K562 (cell line): ENCODE measurements around the gene TUBG2. TPM values are rescaled to one million over a fixed set of nuclear protein-coding genes. Genes with fewer than 3 reads are reported as not detected.

Experiments
- BCOR ChIP-seq: fragments of 450-650 bp; IDR thresholded peaks from 2 replicates; pipeline ENCODE4 v1.6.1; 2016
- CBFA2T2 ChIP-seq: fragments of 450-650 bp; conservative IDR thresholded peaks from 2 replicates; pipeline ENCODE4 v1.6.1; 2017; ENCODE audit warnings: mild to moderate bottlenecking
- CBFA2T3 ChIP-seq: fragments of 450-650 bp; IDR thresholded peaks from 2 replicates; pipeline ENCODE4 v1.6.1; 2017
- CEBPG ChIP-seq, 3 experiments: fragments of 200-800 bp in 1 of 3; sonication (Bioruptor generic) in 1 of 3; sonication (generic) in 1 of 3; formaldehyde crosslinking in 1 of 3; IDR thresholded peaks in 2 of 3; conservative IDR thresholded peaks in 1 of 3; 2 replicates each; pipeline versions ENCODE4 v1.6.1 to v1.8.0; 2016 to 2022; ENCODE audit warnings: missing compliant biosample characterization in 2 of 3, missing genetic modification characterization in 2 of 3, mild to moderate bottlenecking in 1 of 3, missing genetic modification reagents in 1 of 3
- CHD2 ChIP-seq: IDR thresholded peaks from 2 replicates; pipeline ENCODE4 v1.6.1; 2011; ENCODE audit warnings: low read depth, low read length
- DPF2 ChIP-seq: fragments of 450-650 bp; IDR thresholded peaks from 2 replicates; pipeline ENCODE4 v1.6.1; 2016
- E2F3 ChIP-seq: fragments of 250-450 bp; sonication (Bioruptor Pico); IDR thresholded peaks from 2 replicates; pipeline ENCODE4 v1.4.0; 2020; ENCODE audit warnings: mild to moderate bottlenecking
- HDAC1 ChIP-seq, 2 experiments: fragments of 450-650 bp; IDR thresholded peaks; 2 replicates each; pipeline ENCODE4 v1.6.1; 2016 to 2017; ENCODE audit warnings: inconsistent platforms in 1 of 2, mild to moderate bottlenecking in 1 of 2, moderate library complexity in 1 of 2
- HDAC2 ChIP-seq: fragments of 450-650 bp; IDR thresholded peaks from 2 replicates; pipeline ENCODE4 v1.6.1; 2016; ENCODE audit warnings: mild to moderate bottlenecking
- HDAC8 ChIP-seq: fragments of 450-650 bp; IDR thresholded peaks from 2 replicates; pipeline ENCODE4 v1.6.1; 2016; ENCODE audit warnings: mild to moderate bottlenecking, missing genetic modification characterization, moderate library complexity, missing compliant biosample characterization
- HINFP ChIP-seq: fragments of 450-650 bp; conservative IDR thresholded peaks from 2 replicates; pipeline ENCODE4 v1.6.1; 2016; ENCODE audit warnings: missing genetic modification characterization, low read depth, mild to moderate bottlenecking, control low read depth, missing compliant biosample characterization
- KAT7 ChIP-seq: sonication (generic); formaldehyde crosslinking; IDR thresholded peaks from 2 replicates; pipeline ENCODE4 v1.8.0; 2022; ENCODE audit warnings: missing genetic modification reagents, mild to moderate bottlenecking, borderline replicate concordance
- KDM4B ChIP-seq, 2 experiments: fragments of 450-650 bp in 1 of 2; sonication (generic) in 1 of 2; IDR thresholded peaks; 2 replicates each; pipeline ENCODE4 v1.6.1; 2016 to 2017; ENCODE audit warnings: borderline replicate concordance in 2 of 2, antibody characterized with exemption in 1 of 2, low read depth in 1 of 2, mild to moderate bottlenecking in 1 of 2
- KLF6 ChIP-seq: fragments of 250-450 bp; sonication (Bioruptor Pico); IDR thresholded peaks from 2 replicates; pipeline ENCODE4 v1.4.0; 2020; ENCODE audit warnings: mild to moderate bottlenecking, moderate library complexity, borderline replicate concordance
- MAFF ChIP-seq: IDR thresholded peaks from 2 replicates; pipeline ENCODE4 v1.6.1; 2012; ENCODE audit warnings: low read length, improper control_type of control experiment
- MAFG ChIP-seq: fragments of 450-650 bp; conservative IDR thresholded peaks from 2 replicates; pipeline ENCODE4 v1.6.1; 2016; ENCODE audit warnings: missing genetic modification characterization, missing compliant biosample characterization
- PURB ChIP-seq: sonication (generic); formaldehyde crosslinking; IDR thresholded peaks from 2 replicates; pipeline ENCODE4 v1.9.0; 2021; ENCODE audit warnings: low read depth, mild to moderate bottlenecking, missing genetic modification reagents
- RBM25 ChIP-seq: fragments of 200-400 bp; formaldehyde crosslinking; IDR thresholded peaks from 2 replicates; pipeline ENCODE4 v1.6.1; 2018; ENCODE audit warnings: low read length, low read depth, moderate library complexity; ENCODE audit not compliant: severe bottlenecking
- SIX5 ChIP-seq, 2 experiments: IDR thresholded peaks; 2 replicates each; pipeline ENCODE4 v1.6.1; 2011; ENCODE audit warnings: low read length in 2 of 2, borderline replicate concordance in 1 of 2, low read depth in 1 of 2, mild to moderate bottlenecking in 1 of 2, moderate library complexity in 1 of 2; ENCODE audit not compliant: insufficient read depth in 1 of 2
- SRSF1 ChIP-seq: fragments of 200-400 bp; formaldehyde crosslinking; IDR thresholded peaks from 2 replicates; pipeline ENCODE4 v1.6.1; 2017; ENCODE audit warnings: mild to moderate bottlenecking, low read depth, low read length, moderate library complexity
- SRSF9 ChIP-seq: fragments of 200-400 bp; formaldehyde crosslinking; IDR thresholded peaks from 2 replicates; pipeline ENCODE4 v1.6.1; 2017; ENCODE audit warnings: low read depth, low read length, borderline replicate concordance
- TEAD4 ChIP-seq, 2 experiments: sonication (generic) in 1 of 2; formaldehyde crosslinking in 1 of 2; IDR thresholded peaks; 2 replicates each; pipeline versions ENCODE4 v1.6.1 to v1.8.0; 2012 to 2022; ENCODE audit warnings: borderline replicate concordance in 1 of 2, inconsistent platforms in 1 of 2, low read length in 1 of 2, mild to moderate bottlenecking in 1 of 2, missing genetic modification reagents in 1 of 2
- TRIM28 ChIP-seq: fragments of 450-650 bp; IDR thresholded peaks from 2 replicates; pipeline ENCODE4 v1.6.1; 2017
- ZFP36 ChIP-seq: fragments of 150-350 bp; IDR thresholded peaks from 2 replicates; pipeline ENCODE4 v1.6.1; 2018; ENCODE audit warnings: low read length, low read depth; ENCODE audit not compliant: partially characterized antibody
- ZKSCAN3 ChIP-seq: fragments of 250-450 bp; sonication (Bioruptor Pico); IDR thresholded peaks from 2 replicates; pipeline ENCODE4 v1.4.0; 2020
- ZNF165 ChIP-seq: fragments of 250-450 bp; sonication (Bioruptor Pico); IDR thresholded peaks from 2 replicates; pipeline ENCODE4 v1.4.0; 2020; ENCODE audit warnings: borderline replicate concordance
- ZNF197 ChIP-seq: fragments of 200-800 bp; sonication (Bioruptor generic); IDR thresholded peaks from 2 replicates; pipeline ENCODE4 v1.6.1; 2016; ENCODE audit warnings: low read depth, missing genetic modification characterization, missing compliant biosample characterization
- ZNF24 ChIP-seq: fragments of 450-650 bp; IDR thresholded peaks from 2 replicates; pipeline ENCODE4 v1.6.1; 2016
- ZNF507 ChIP-seq: conservative IDR thresholded peaks from 2 replicates; pipeline ENCODE4 v1.6.1; 2017; ENCODE audit warnings: missing genetic modification characterization, missing compliant biosample characterization
- ZNF780A ChIP-seq: fragments of 250-450 bp; sonication (Bioruptor Pico); IDR thresholded peaks from 2 replicates; pipeline ENCODE4 v1.5.0; 2021; ENCODE audit warnings: mild to moderate bottlenecking
- polyA plus RNA-seq, 8 experiments: library from polyadenylated mRNA; depleted of rRNA in 4 of 8; stranded (reverse) in 5 of 8; unstranded in 3 of 8; fragments of >200 nt; fragmentation: Nextera tagmentation in 2 of 8; fragmentation: Illumina TruSeq in 1 of 8; extraction: Ambion mirVana in 2 of 8; extraction: Trizol in 1 of 8; gene quantifications; 2 replicates each; pipeline versions ENCODE4 v1.2.1 to v1.2.3, GENCODE V29; 2011 to 2014; ENCODE audit warnings: inconsistent platforms in 1 of 8, missing spikeins in 1 of 8
- total RNA-seq, 7 experiments: library from RNA; depleted of rRNA in 6 of 7; stranded (reverse); fragments of >200 nt in 6 of 7; fragmentation: Illumina TruSeq in 2 of 7; extraction: Trizol in 2 of 7; gene quantifications; 2 replicates each; pipeline versions ENCODE4 v1.2.1 to v1.2.3, GENCODE V29; 2011 to 2021; ENCODE audit warnings: low replicate concordance in 1 of 7
- TF ChIP-seq, protein P1 (sequence below): fragments of 450-650 bp; IDR thresholded peaks from 2 replicates; pipeline ENCODE4 v1.6.1; 2016

TUBG2 gene
- total and polyA plus RNA-seq, 9 of the 15 experiments (the other 6 are each of a cell fraction or from before 2014, with no cell fraction given) = 0.09 to 0.80 (median 0.24) TPM; not detected in 2

GRCh38 chr17:42640121-42640520 lies 19.0 kb upstream of the TUBG2 start (continued):
- TF ChIP-seq RBM25 (peak; percentile 2), BCOR (0 out of 2 replicates have a peak, but pooled peaks have one; percentile 31), SRSF1 (no peak), HDAC2 (no peak), KAT7 (CRISPR knock-in tag) (no peak), CBFA2T2 (0 out of 2 replicates have a peak, but pooled peaks have one; percentile 45), KDM4B (IDR thresholded peaks at IDR 0.05; ENCODE audit: borderline replicate concordance in 2 of 2, low read depth in 1 of 2) (no peak), CBFA2T3 (peak; percentile 72), ZNF507 (no peak), TEAD4 (IDR thresholded peaks at IDR 0.05; ENCODE audit: low read length) (peak; percentile 47; the same call in 1 of the 2 replicates), TEAD4 (CRISPR knock-in tag; IDR thresholded peaks at IDR 0.05; ENCODE audit: borderline replicate concordance) (no peak), ZFP36 (peak; percentile 44), SIX5 (IDR thresholded peaks at IDR 0.05; ENCODE audit: borderline replicate concordance in 1 of 2, insufficient read depth in 1 of 2, low read depth in 1 of 2, low read length in 2 of 2) (no peak), ZNF24 (no peak), ZNF197 (CRISPR knock-in tag) (no peak), HDAC1 (IDR thresholded peaks at IDR 0.05) (no peak), TRIM28 (no peak), E2F3 (no peak), MAFG (tag) (peak; percentile 70), ZKSCAN3 (CRISPR knock-in tag) (no peak), DPF2 (no peak), HINFP (no peak), MAFF (peak; percentile 38; the same call in 1 of the 2 replicates), ZNF165 (CRISPR knock-in tag) (no peak), ZNF780A (no peak), CEBPG (CRISPR knock-in tag; IDR thresholded peaks at IDR 0.05) (no peak), CEBPG (tag; conservative IDR thresholded peaks at IDR 0.05 in 1 of 2, IDR thresholded peaks at IDR 0.05 in 1 of 2) (no peak), SRSF9 (no peak), CHD2 (no peak), PURB (no peak), KLF6 (CRISPR knock-in tag) (no peak), HDAC8 (tag) (no peak)
- TF ChIP-seq, protein P1, sequence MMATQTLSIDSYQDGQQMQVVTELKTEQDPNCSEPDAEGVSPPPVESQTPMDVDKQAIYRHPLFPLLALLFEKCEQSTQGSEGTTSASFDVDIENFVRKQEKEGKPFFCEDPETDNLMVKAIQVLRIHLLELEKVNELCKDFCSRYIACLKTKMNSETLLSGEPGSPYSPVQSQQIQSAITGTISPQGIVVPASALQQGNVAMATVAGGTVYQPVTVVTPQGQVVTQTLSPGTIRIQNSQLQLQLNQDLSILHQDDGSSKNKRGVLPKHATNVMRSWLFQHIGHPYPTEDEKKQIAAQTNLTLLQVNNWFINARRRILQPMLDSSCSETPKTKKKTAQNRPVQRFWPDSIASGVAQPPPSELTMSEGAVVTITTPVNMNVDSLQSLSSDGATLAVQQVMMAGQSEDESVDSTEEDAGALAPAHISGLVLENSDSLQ = no peak
